Endothelial cell of umbilical vein (primary cell): ENCODE results near the gene AQR. TPM values are rescaled to one million over a fixed set of nuclear protein-coding genes. Genes with fewer than 3 reads are reported as not detected.

Source experiments
- BruUV-seq: library from RNA; stranded (reverse); fragments of 400-500 nt; replicated peaks from 2 replicates; lab custom pipeline; 2021; lab: Mats Ljungman, UMichigan
- CTCF ChIA-PET: fragments of 300-600, 350-600 bp; sonication (Branson Sonifier 250); formaldehyde crosslinking; loops from one replicate; lab custom pipeline; 2021; ENCODE audit warnings: antibody characterized with exemption, inconsistent platforms; lab: Charles Lee
- POLR2A ChIA-PET: fragments of 300-600, 350-600 bp; sonication (Branson Sonifier 250); formaldehyde crosslinking; loops from one replicate; lab custom pipeline; 2021; ENCODE audit warnings: antibody characterized with exemption, inconsistent platforms; lab: Charles Lee
- DNase-seq: peaks from one replicate; pipeline ENCODE4 v3.0.0-alpha.2; 2011; ENCODE audit warnings: low read depth, low spot score
- FAIRE-seq: peaks from 2 replicates; lab custom pipeline; 2011; peaks lifted over from hg19 to GRCh38; lab: Jason Lieb, UNC
- H2AFZ ChIP-seq: 2 replicates; pipeline ENCODE4 v1.6.0; 2012; ENCODE audit warnings: low read depth, low read length, control low read depth, inconsistent platforms
- H3K27ac ChIP-seq: 2 replicates; pipeline ENCODE4 v1.5.1; 2011; ENCODE audit warnings: low read depth, mild to moderate bottlenecking, control low read depth, low read length, moderate library complexity; ENCODE audit not compliant: insufficient read depth
- H3K27me3 ChIP-seq, 2 experiments: 2 replicates each; pipeline versions ENCODE4 v1.6.0 to v1.6.1; 2011; ENCODE audit warnings: low read length in 2 of 2, mixed read lengths in 1 of 2; ENCODE audit not compliant: control insufficient read depth in 2 of 2, insufficient read depth in 2 of 2
- H3K36me3 ChIP-seq, 2 experiments: 2 replicates in 1 of 2; 3 replicates in 1 of 2; pipeline ENCODE4 v1.5.1; 2011; ENCODE audit warnings: low read length in 2 of 2, mild to moderate bottlenecking in 1 of 2, moderate library complexity in 1 of 2; ENCODE audit not compliant: control insufficient read depth in 2 of 2, insufficient read depth in 2 of 2; ENCODE audit errors: extremely low read depth in 1 of 2
- H3K4me1 ChIP-seq: 3 replicates; pipeline ENCODE4 v1.5.1; 2011; ENCODE audit warnings: mild to moderate bottlenecking, low read length; ENCODE audit not compliant: control insufficient read depth, insufficient read depth; ENCODE audit errors: extremely low read depth
- H3K4me2 ChIP-seq: 2 replicates; pipeline ENCODE4 v1.6.1; 2011; ENCODE audit warnings: low read length, control low read depth, mixed read lengths; ENCODE audit not compliant: insufficient read depth
- H3K4me3 ChIP-seq, 3 experiments: fragments of 200-600 bp in 1 of 3; sonication (generic), shearing (Covaris generic) in 1 of 3; replicated peaks in 1 of 3; 2 replicates each; pipeline ENCODE4 v1.5.1; 2011 to 2016; ENCODE audit warnings: control low read depth in 3 of 3, low read length in 3 of 3, mild to moderate bottlenecking in 2 of 3, inconsistent platforms in 1 of 3, low read depth in 1 of 3, moderate library complexity in 1 of 3; ENCODE audit not compliant: insufficient read depth in 1 of 3
- H3K79me2 ChIP-seq: 2 replicates; pipeline ENCODE4 v1.6.0; 2012; ENCODE audit warnings: low read length, inconsistent platforms; ENCODE audit not compliant: control insufficient read depth, insufficient read depth
- H3K9ac ChIP-seq: replicated peaks from 2 replicates; pipeline ENCODE3; 2011; ENCODE audit warnings: low read length, control low read depth; ENCODE audit not compliant: insufficient read depth; ENCODE audit errors: extremely low read depth
- H3K9me1 ChIP-seq: replicated peaks from 3 replicates; pipeline ENCODE4 v1.6.0; 2011; ENCODE audit warnings: mild to moderate bottlenecking, low read length; ENCODE audit not compliant: control insufficient read depth, insufficient read depth; ENCODE audit errors: extremely low read depth
- H3K9me3 ChIP-seq: replicated peaks from 2 replicates; pipeline ENCODE4 v1.5.1; 2012; ENCODE audit warnings: low read length, inconsistent platforms; ENCODE audit not compliant: control insufficient read depth, insufficient read depth
- H4K20me1 ChIP-seq: replicated peaks from 2 replicates; pipeline ENCODE3; 2011; ENCODE audit warnings: mild to moderate bottlenecking, low read length; ENCODE audit not compliant: control insufficient read depth, insufficient read depth; ENCODE audit errors: extremely low read depth
- CTCF ChIP-seq, 2 donors: IDR thresholded peaks; 1 replicate in 1 of 2; 2 replicates in 1 of 2; pipeline ENCODE4 v1.5.1; 2011; ENCODE audit warnings: low read length in 2 of 2, mild to moderate bottlenecking in 2 of 2, moderate library complexity in 2 of 2, control low read depth in 1 of 2, inconsistent platforms in 1 of 2, low read depth in 1 of 2; ENCODE audit not compliant: insufficient read depth in 1 of 2; ENCODE audit errors: extremely low read depth in 1 of 2
- EZH2 ChIP-seq: IDR thresholded peaks from 2 replicates; pipeline ENCODE4 v1.6.1; 2012; ENCODE audit warnings: borderline replicate concordance, low read depth, mild to moderate bottlenecking, moderate library complexity, low read length, inconsistent platforms; ENCODE audit not compliant: severe bottlenecking
- FOS ChIP-seq: IDR thresholded peaks from 2 replicates; pipeline ENCODE4 v1.6.1; 2011; ENCODE audit warnings: mild to moderate bottlenecking, low read length, moderate library complexity, borderline replicate concordance; ENCODE audit not compliant: insufficient read depth
- GATA2 ChIP-seq: IDR thresholded peaks from 2 replicates; pipeline ENCODE4 v1.7.0; 2011; ENCODE audit warnings: low read depth, mild to moderate bottlenecking, moderate library complexity, mixed read lengths, low read length; ENCODE audit not compliant: insufficient read length, insufficient read depth
- JUN ChIP-seq: IDR thresholded peaks from 2 replicates; pipeline ENCODE4 v1.6.1; 2011; ENCODE audit warnings: borderline replicate concordance, low read depth; ENCODE audit not compliant: insufficient read length, insufficient read depth
- MAX ChIP-seq: IDR thresholded peaks from 2 replicates; pipeline ENCODE4 v1.6.1; 2011; ENCODE audit not compliant: insufficient read depth, insufficient read length
- MYC ChIP-seq: IDR thresholded peaks from one replicate; pipeline ENCODE4 v1.6.1; 2011; ENCODE audit warnings: mild to moderate bottlenecking, low read depth, low read length
- POLR2A ChIP-seq: IDR thresholded peaks from 2 replicates; pipeline ENCODE4 v1.6.1; 2012; ENCODE audit warnings: low read depth, mild to moderate bottlenecking, control low read depth, low read length
- POLR2AphosphoS5 ChIP-seq: IDR thresholded peaks from 2 replicates; pipeline ENCODE4 v1.6.1; 2012; ENCODE audit warnings: low read depth, mild to moderate bottlenecking, control low read depth, low read length, moderate library complexity; ENCODE audit not compliant: insufficient read depth
- dilution Hi-C: fragments of 300-500 bp; cut with MboI; formaldehyde crosslinking; loops from one replicate; pipeline ENCODE4 v1.15.0; 2019; ENCODE audit warnings: low sequenced_read_pairs; ENCODE audit not compliant: extremely low pct_ligation_motif_present
- intact Hi-C: fragments of 100-400 bp; cut with micrococcal nuclease; formaldehyde crosslinking; loops from one replicate; pipeline ENCODE4 v1.10.0; 2022
- polyA plus RNA-seq, 4 experiments: library from polyadenylated mRNA; depleted of rRNA in 3 of 4; stranded (reverse) in 3 of 4; unstranded in 1 of 4; fragments of >200 nt; gene quantifications; 2 replicates each; pipeline versions ENCODE4 v1.2.1 to v1.2.3, GENCODE V29; 2011 to 2012; ENCODE audit warnings: missing spikeins in 1 of 4
- total RNA-seq: library from RNA; stranded (reverse); gene quantifications from 2 replicates; pipeline ENCODE4 v1.2.3, GENCODE V29; 2021

Gene AQR
- total and polyA plus RNA-seq, 2 donors (not counting 3 experiments of a cell fraction or from before 2014, with no cell fraction given), result 18.7 to 37.5 TPM

- Histone ChIP-seq H3K9ac (no peak overlapping the region), H3K9me1 (no peaks in the 10 kb centered on the region), H3K4me3 (no peak overlapping the region), H4K20me1 (no peaks in the 10 kb centered on the region), H3K79me2 (no peaks in the 10 kb centered on the region), H3K9me3 (no peaks in the 10 kb centered on the region), H3K4me1 (peaks cover 26% of the 10 kb centered on the region), H3K36me3 (no peaks in the 10 kb centered on the region), H3K27ac (no peak overlapping the region), H3K4me2 (no peak overlapping the region), H2AFZ (no peak overlapping the region), H3K27me3 (no peaks in the 10 kb centered on the region)
- no peak for FAIRE-seq
- intact Hi-C loops (loop anchor here (10.0 kb wide), 2 partner anchors 146 to 236 kb away; no protein-coding TSS in a partner anchor), dilution Hi-C loops (no loop called here)
- POLR2A ChIA-PET, result no interaction called here
- DNase-seq, result no peak
- TF ChIP-seq POLR2A (no peak), EZH2 (no peak), MYC (no peak), CTCF (IDR thresholded peaks at IDR 0.05; ENCODE audit: extremely low read depth in 1 of 2, insufficient read depth in 1 of 2, low read depth in 1 of 2, low read length in 2 of 2) (no peak), JUN (no peak), MAX (no peak), GATA2 (no peak), FOS (no peak), POLR2AphosphoS5 (no peak)
- no TSS peak for BruUV-seq
- CTCF ChIA-PET, result no interaction called here
Observed at GRCh38 chr15:34851007-34851406, 118.5 kb downstream of the AQR start.
